Neural cell (in vitro differentiated cells): ENCODE data around the gene MPDU1. TPM values are rescaled to one million over a fixed set of nuclear protein-coding genes. Genes with fewer than 3 reads are reported as not detected.

Experiments
- H2AFZ ChIP-seq: fragments of 200-600, 300-800 bp; sonication (generic), shearing (Covaris generic); 2 replicates; pipeline ENCODE4 v1.6.0; 2014; ENCODE audit warnings: low read depth, mild to moderate bottlenecking, antibody characterized with exemption, low read length, moderate library complexity
- H3F3A ChIP-seq: fragments of 200-600 bp; shearing (Covaris generic); 2 replicates; pipeline ENCODE4 v1.6.1; 2016; ENCODE audit warnings: mild to moderate bottlenecking, moderate library complexity, mixed read lengths, antibody characterized with exemption, low read length; ENCODE audit not compliant: insufficient read depth, poor library complexity, severe bottlenecking
- H3K27ac ChIP-seq: fragments of 200-600, 300-800 bp; sonication (generic), shearing (Covaris generic); 2 replicates; pipeline ENCODE4 v1.5.1; 2014; ENCODE audit warnings: mild to moderate bottlenecking, low read length, moderate library complexity
- H3K27me3 ChIP-seq: fragments of 300-800, 200-600 bp; sonication (generic), shearing (Covaris generic); 2 replicates; pipeline ENCODE4 v1.6.0; 2014; ENCODE audit warnings: mild to moderate bottlenecking, low read depth, low read length, moderate library complexity; ENCODE audit not compliant: insufficient read depth
- H3K36me3 ChIP-seq: fragments of 300-800, 200-600 bp; sonication (generic), shearing (Covaris generic); 2 replicates; pipeline ENCODE4 v1.5.1; 2014; ENCODE audit warnings: mild to moderate bottlenecking, antibody characterized with exemption, low read length, moderate library complexity; ENCODE audit not compliant: insufficient read depth
- H3K4me2 ChIP-seq: fragments of 300-800, 200-600 bp; sonication (generic), shearing (Covaris generic); 2 replicates; pipeline ENCODE4 v1.6.0; 2014; ENCODE audit warnings: mild to moderate bottlenecking, low read length
- H3K4me3 ChIP-seq: fragments of 300-800, 200-600 bp; sonication (generic), shearing (Covaris generic); 2 replicates; pipeline ENCODE4 v1.5.1; 2014; ENCODE audit warnings: mild to moderate bottlenecking, low read length, moderate library complexity
- H3K79me2 ChIP-seq: fragments of 200-600 bp; shearing (Covaris generic); replicated peaks from 2 replicates; pipeline ENCODE4 v1.6.0; 2014; ENCODE audit warnings: mild to moderate bottlenecking, low read length, moderate library complexity; ENCODE audit not compliant: insufficient read depth
- H3K9ac ChIP-seq: fragments of 300-800, 200-600 bp; sonication (generic), shearing (Covaris generic); 2 replicates; pipeline ENCODE4 v1.6.1; 2016; ENCODE audit warnings: mild to moderate bottlenecking, low read length, mixed read lengths
- H3K9me2 ChIP-seq: fragments of 200-600 bp; shearing (Covaris generic); 2 replicates; pipeline ENCODE4 v1.6.1; 2016; ENCODE audit warnings: mild to moderate bottlenecking, low read length, mixed read lengths; ENCODE audit not compliant: insufficient read depth
- H3K9me3 ChIP-seq: fragments of 200-600, 300-800 bp; sonication (generic), shearing (Covaris generic); 2 replicates; pipeline ENCODE4 v1.6.1; 2016; ENCODE audit warnings: mild to moderate bottlenecking, mixed run types, low read length, moderate library complexity, mixed read lengths
- H4K20me1 ChIP-seq: fragments of 200-600 bp; shearing (Covaris generic); 2 replicates; pipeline ENCODE4 v1.6.1; 2016; ENCODE audit warnings: mild to moderate bottlenecking, mixed run types; ENCODE audit not compliant: insufficient read depth
- EP300 ChIP-seq: fragments of 450-650 bp; conservative IDR thresholded peaks from 2 replicates; pipeline ENCODE4 v1.6.1; 2014; ENCODE audit warnings: antibody characterized with exemption, mild to moderate bottlenecking, moderate library complexity; ENCODE audit not compliant: poor library complexity, severe bottlenecking
- EZH2 ChIP-seq: fragments of 200-600, 300-800 bp; shearing (Covaris generic), sonication (generic); IDR thresholded peaks from 2 replicates; pipeline ENCODE4 v1.6.1; 2014; ENCODE audit warnings: antibody characterized with exemption, low read length, borderline replicate concordance, mild to moderate bottlenecking; ENCODE audit not compliant: insufficient read depth, poor library complexity, severe bottlenecking
- RAD21 ChIP-seq: fragments of 450-650 bp; conservative IDR thresholded peaks from 2 replicates; pipeline ENCODE4 v1.6.1; 2014; ENCODE audit warnings: antibody characterized with exemption, mild to moderate bottlenecking, moderate library complexity
- SMC3 ChIP-seq: fragments of 450-650 bp; conservative IDR thresholded peaks from 2 replicates; pipeline ENCODE4 v1.6.1; 2014; ENCODE audit warnings: antibody characterized with exemption, mild to moderate bottlenecking, moderate library complexity; ENCODE audit not compliant: poor library complexity
- TAF1 ChIP-seq: IDR thresholded peaks from 2 replicates; pipeline ENCODE4 v1.6.1; 2012; ENCODE audit warnings: low read depth
- polyA plus RNA-seq: library from polyadenylated mRNA; depleted of rRNA; stranded (reverse); fragments of >200 nt; gene quantifications from 2 replicates; pipeline ENCODE4 v1.2.3, GENCODE V29; 2014
- small RNA-seq, 3 experiments: library from RNA; depleted of rRNA; stranded (forward); fragments of <200 nt; gene quantifications; one replicate each; pipeline ENCODE3, GENCODE V24; 2012
- TF ChIP-seq, protein P1 (sequence below): fragments of 450-650 bp; IDR thresholded peaks from 2 replicates; pipeline ENCODE4 v1.5.1; 2014; ENCODE audit warnings: antibody characterized with exemption, mild to moderate bottlenecking, moderate library complexity; ENCODE audit not compliant: poor library complexity, severe bottlenecking

MPDU1 gene
- polyA plus RNA-seq, 1 donor from 2014 or later = 110 TPM

DNA sequence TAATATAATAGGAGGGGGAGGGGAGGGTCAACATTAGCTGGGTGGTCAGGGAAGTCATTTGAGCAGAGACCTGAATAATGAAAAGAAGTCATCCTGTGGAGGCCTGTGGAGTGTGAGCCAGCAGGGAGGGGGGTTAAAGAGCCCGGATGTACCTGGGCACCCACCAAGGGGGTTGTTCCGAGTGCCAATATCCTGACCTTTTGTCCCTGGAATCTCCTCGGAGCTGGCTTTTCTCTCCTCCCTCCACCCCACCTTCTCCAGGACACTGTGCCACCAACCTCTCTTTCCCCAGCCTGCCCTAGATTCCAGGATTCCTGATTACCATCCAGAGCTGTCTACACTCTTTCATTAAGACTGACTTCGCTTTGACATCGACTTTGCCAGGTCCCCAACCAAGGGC lies 52.5 kb downstream of the MPDU1 start:
- Histone ChIP-seq H3K4me2 (no peak overlapping the region), H3K27me3 (no peaks in the 10 kb centered on the region), H3F3A (no peaks in the 10 kb centered on the region), H3K36me3 (no peaks in the 10 kb centered on the region), H3K79me2 (no peaks in the 10 kb centered on the region), H3K4me3 (no peak overlapping the region), H3K9ac (no peak overlapping the region), H2AFZ (no peak overlapping the region), H4K20me1 (no peaks in the 10 kb centered on the region), H3K27ac (no peak overlapping the region), H3K9me2 (no peaks in the 10 kb centered on the region), H3K9me3 (no peaks in the 10 kb centered on the region)
- no peak for TF ChIP-seq TAF1
- no peak for TF ChIP-seq EP300
- TF ChIP-seq, protein P1, sequence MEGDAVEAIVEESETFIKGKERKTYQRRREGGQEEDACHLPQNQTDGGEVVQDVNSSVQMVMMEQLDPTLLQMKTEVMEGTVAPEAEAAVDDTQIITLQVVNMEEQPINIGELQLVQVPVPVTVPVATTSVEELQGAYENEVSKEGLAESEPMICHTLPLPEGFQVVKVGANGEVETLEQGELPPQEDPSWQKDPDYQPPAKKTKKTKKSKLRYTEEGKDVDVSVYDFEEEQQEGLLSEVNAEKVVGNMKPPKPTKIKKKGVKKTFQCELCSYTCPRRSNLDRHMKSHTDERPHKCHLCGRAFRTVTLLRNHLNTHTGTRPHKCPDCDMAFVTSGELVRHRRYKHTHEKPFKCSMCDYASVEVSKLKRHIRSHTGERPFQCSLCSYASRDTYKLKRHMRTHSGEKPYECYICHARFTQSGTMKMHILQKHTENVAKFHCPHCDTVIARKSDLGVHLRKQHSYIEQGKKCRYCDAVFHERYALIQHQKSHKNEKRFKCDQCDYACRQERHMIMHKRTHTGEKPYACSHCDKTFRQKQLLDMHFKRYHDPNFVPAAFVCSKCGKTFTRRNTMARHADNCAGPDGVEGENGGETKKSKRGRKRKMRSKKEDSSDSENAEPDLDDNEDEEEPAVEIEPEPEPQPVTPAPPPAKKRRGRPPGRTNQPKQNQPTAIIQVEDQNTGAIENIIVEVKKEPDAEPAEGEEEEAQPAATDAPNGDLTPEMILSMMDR = no peak
- TF ChIP-seq SMC3 = no peak
- no peak for TF ChIP-seq EZH2
- TF ChIP-seq RAD21 = no peak

Small RNAs within 50 kb of the gene (small RNA-seq; reads per million reads assigned to genes)
- gene CD68 = 0 reads per million in 3 experiments
- 0 to 1.2 (median 0) reads per million in 3 experiments for gene RF00019
- gene SNORA48 = 0 reads per million in 3 experiments
- gene SNORD10 = 0 reads per million in 3 experiments

Other genes starting within 250 kb of the MPDU1 start
- 0.66 and 9.2 TPM in 2 replicates for gene ACAP1, start 247.3 kb upstream of the MPDU1 start, polyA plus RNA-seq
- gene KCTD11, start 231.7 kb upstream of the MPDU1 start, polyA plus RNA-seq = 2.8 TPM in 2 replicates
- gene TMEM95, start 228.7 kb upstream of the MPDU1 start, polyA plus RNA-seq = not detected in 2 replicates
- gene TNK1, start 202.8 kb upstream of the MPDU1 start, polyA plus RNA-seq = 0.83 and 1.5 TPM in 2 replicates
- 15.9 and 25.2 TPM in 2 replicates for gene PLSCR3, start 189.3 kb upstream of the MPDU1 start, polyA plus RNA-seq
- 158 and 161 TPM in 2 replicates for gene TMEM256, start 179.8 kb upstream of the MPDU1 start, polyA plus RNA-seq
- 13.8 and 21.5 TPM in 2 replicates for gene NLGN2, start 176.0 kb upstream of the MPDU1 start, polyA plus RNA-seq
- gene SPEM1, start 163.5 kb upstream of the MPDU1 start, polyA plus RNA-seq = not detected in 2 replicates
- not detected in 2 replicates for gene SPEM2, start 158.2 kb upstream of the MPDU1 start, polyA plus RNA-seq
- gene SPEM3, start 155.0 kb upstream of the MPDU1 start, polyA plus RNA-seq = not detected in 2 replicates
- 0.14 TPM in 1 of 2 replicates, not detected in the other for gene TMEM102, start 148.4 kb upstream of the MPDU1 start, polyA plus RNA-seq
- 15.8 and 16.4 TPM in 2 replicates for gene FGF11, start 144.3 kb upstream of the MPDU1 start, polyA plus RNA-seq
- 17.9 and 18.2 TPM in 2 replicates for gene CHRNB1, start 138.8 kb upstream of the MPDU1 start, polyA plus RNA-seq
- gene ZBTB4, start 104.2 kb upstream of the MPDU1 start, polyA plus RNA-seq = 8.0 and 9.2 TPM in 2 replicates
- gene SLC35G6, start 102.4 kb upstream of the MPDU1 start, polyA plus RNA-seq = not detected in 2 replicates
- gene POLR2A, start 99.5 kb upstream of the MPDU1 start, polyA plus RNA-seq = 9.1 and 22.6 TPM in 2 replicates
- not detected in 2 replicates for gene TNFSF12, start 34.8 kb upstream of the MPDU1 start, polyA plus RNA-seq
- 0.15 TPM in 1 of 2 replicates, not detected in the other for gene TNFSF13, start 25.1 kb upstream of the MPDU1 start, polyA plus RNA-seq
- gene SENP3, start 21.9 kb upstream of the MPDU1 start, polyA plus RNA-seq = 148 and 151 TPM in 2 replicates
- gene CD68, start 4.2 kb upstream of the MPDU1 start, polyA plus RNA-seq = not detected in 2 replicates
- gene SOX15, start 6.2 kb downstream of the MPDU1 start, polyA plus RNA-seq = 0.47 and 1.5 TPM in 2 replicates
- gene FXR2, start 31.0 kb downstream of the MPDU1 start, polyA plus RNA-seq = 118 and 130 TPM in 2 replicates
- gene SAT2, start 44.0 kb downstream of the MPDU1 start, polyA plus RNA-seq = 303 and 330 TPM in 2 replicates
- gene SHBG, start 46.3 kb downstream of the MPDU1 start, polyA plus RNA-seq = 0.90 and 3.2 TPM in 2 replicates
- 3.2 and 4.2 TPM in 2 replicates for gene ATP1B2, start 67.1 kb downstream of the MPDU1 start, polyA plus RNA-seq
- gene TP53, start 103.6 kb downstream of the MPDU1 start, polyA plus RNA-seq = 13.8 and 14.3 TPM in 2 replicates
- gene WRAP53, start 104.6 kb downstream of the MPDU1 start, polyA plus RNA-seq = 20.1 and 22.4 TPM in 2 replicates
- gene EFNB3, start 121.3 kb downstream of the MPDU1 start, polyA plus RNA-seq = 36.4 and 46.5 TPM in 2 replicates
- 2.0 and 2.1 TPM in 2 replicates for gene DNAH2, start 133.9 kb downstream of the MPDU1 start, polyA plus RNA-seq